Adrenal gland (tissue), 12 donors: Measurements from ENCODE around the gene ASAP2. TPM values are rescaled to one million over a fixed set of nuclear protein-coding genes. Genes with fewer than 3 reads are reported as not detected.

Experiments used
- DNase-seq, 7 donors: peaks; one replicate each; pipeline ENCODE4 v3.0.0-alpha.2; 2019 to 2020
- H3K27ac ChIP-seq, 5 donors: fragments of 200-600 bp; sonication (generic) in 4 of 5; 1 replicate in 3 of 5; 2 replicates in 2 of 5; pipeline versions ENCODE4 v1.5.1 to v1.8.0; 2016 to 2020; ENCODE audit warnings: mild to moderate bottlenecking in 1 of 5
- H3K27me3 ChIP-seq: fragments of 200-600 bp; 2 replicates; pipeline ENCODE4 v1.8.0; 2021
- H3K36me3 ChIP-seq, 2 donors: fragments of 200-600 bp; replicated peaks in 1 of 2; 1 replicate in 1 of 2; 2 replicates in 1 of 2; pipeline versions ENCODE4 v1.5.1 to v1.8.0; 2018 to 2022
- H3K4me1 ChIP-seq, 2 donors: fragments of 200-600 bp; replicated peaks in 1 of 2; 1 replicate in 1 of 2; 2 replicates in 1 of 2; pipeline versions ENCODE4 v1.5.1 to v1.8.0; 2018 to 2021
- H3K4me3 ChIP-seq, 4 donors: fragments of 200-600 bp; sonication (generic) in 3 of 4; one replicate each; pipeline ENCODE4 v1.5.1; 2016 to 2018
- H3K9me3 ChIP-seq, 3 donors: fragments of 200-600 bp; sonication (generic) in 1 of 3; replicated peaks in 1 of 3; 1 replicate in 2 of 3; 2 replicates in 1 of 3; pipeline versions ENCODE4 v1.5.1 to v1.8.0; 2016 to 2021
- CTCF ChIP-seq, 6 experiments: fragments of 450-650 bp in 4 of 6; fragments of 200-600 bp in 2 of 6; sonication (generic) in 1 of 6; IDR thresholded peaks; 1 replicate in 5 of 6; 2 replicates in 1 of 6; pipeline versions ENCODE4 v1.5.1 to v1.8.0; 2016 to 2021; ENCODE audit warnings: antibody characterized with exemption in 6 of 6, mild to moderate bottlenecking in 2 of 6, moderate library complexity in 1 of 6
- POLR2A ChIP-seq, 2 donors: fragments of 450-650 bp; IDR thresholded peaks; one replicate each; pipeline ENCODE4 v1.6.1; 2017; ENCODE audit warnings: antibody characterized with exemption in 2 of 2, mild to moderate bottlenecking in 2 of 2, moderate library complexity in 1 of 2
- WGBS, 4 donors: extraction: QIAGEN DNeasy Blood & Tissue Kit in 2 of 4; methylation state at CpG; one replicate each; pipeline versions ENCODE4 v1.1.5 to v1.1.7; 2013 to 2017; 5-methylcytosine and 5-hydroxymethylcytosine counted together
- intact Hi-C, 2 donors: fragments of 100-400 bp; cut with DNase I; formaldehyde crosslinking; loops; one replicate each; pipeline versions ENCODE4 v1.14.1 to v1.15.0; 2022 to 2023
- polyA plus RNA-seq, 3 donors: library from polyadenylated mRNA; stranded (reverse); fragments of 200-250 nt in 2 of 3; fragments of 350-450 nt in 1 of 3; fragmentation: Illumina TruSeq in 1 of 3; extraction: RNeasy Lipid Tissue Mini Kit (QIAGEN cat#74804) in 1 of 3; gene quantifications; one replicate each; pipeline ENCODE4 v1.2.3, GENCODE V29; 2013 to 2014
- total RNA-seq, 9 donors: library from RNA; depleted of rRNA in 4 of 9; stranded (reverse); fragments of >200 nt in 4 of 9; fragments of 120-200 nt in 1 of 9; fragmentation: NEBNext Ultra II Directional in 1 of 9; extraction: Animal tissue kit (Norgen Biotek cat#: 25700) in 1 of 9; gene quantifications; one replicate each; pipeline versions ENCODE4 v1.1.0 to v1.2.4, GENCODE V29; 2013 to 2023
- donor health status: healthy with polysubstance abuse.
- donor health status: Bipolar disorder and iron deficiency.
- donor health status: DM: yes; HTN: yes; CAD: no.
- donor health status: DM: no; HTN: no; CAD: no.
- donor health status: DM: no; HTN: no; CAD: no.
- donor health status: DM: yes; HTN: yes; CAD: no.

Gene ASAP2
- total and polyA plus RNA-seq, 12 donors, result 5.4 to 12.9 (median 7.7) TPM

GRCh38 chr2:9274701-9275343 lies 68.2 kb downstream of the ASAP2 start:
- H3K4me3 ChIP-seq, result no peak overlapping the region
- no peak overlapping the region for H3K27ac ChIP-seq
- no peaks in the 10 kb centered on the region for H3K36me3 ChIP-seq
- 81 to 86% (median 84%) methylated on average over 5 of the region's 5 CpGs for WGBS, 4 donors
- DNase-seq, result no peak
- no peaks in the 10 kb centered on the region for H3K27me3 ChIP-seq
- H3K9me3 ChIP-seq, result no peaks in the 10 kb centered on the region
- TF ChIP-seq POLR2A (IDR thresholded peaks at IDR 0.05), result no peak
- no peak for TF ChIP-seq CTCF (IDR thresholded peaks at IDR 0.05)
- H3K4me1 ChIP-seq, result peaks cover 0 to 8% of the 10 kb centered on the region in 2 donors
- intact Hi-C loops, result no loop called here

GRCh38 chr2:9275399-9275798 lies 68.8 kb downstream of the ASAP2 start:
- Histone ChIP-seq H3K9me3 (no peaks in the 10 kb centered on the region), H3K27ac (no peak overlapping the region), H3K4me3 (no peak overlapping the region), H3K36me3 (no peaks in the 10 kb centered on the region), H3K27me3 (no peaks in the 10 kb centered on the region), H3K4me1 (peaks cover 0 to 8% of the 10 kb centered on the region in 2 donors)
- intact Hi-C loops, result no loop called here
- DNase-seq, result no peak
- TF ChIP-seq CTCF (IDR thresholded peaks at IDR 0.05), result no peak
- TF ChIP-seq POLR2A (IDR thresholded peaks at IDR 0.05), result no peak
- 37 to 51% (median 44%) methylated on average over 3 of the region's 3 CpGs for WGBS, 4 donors

- Histone ChIP-seq H3K27ac (no peak overlapping the region), H3K4me3 (no peak overlapping the region), H3K27me3 (no peaks in the 10 kb centered on the region), H3K36me3 (no peaks in the 10 kb centered on the region), H3K4me1 (peaks cover 0 to 8% of the 10 kb centered on the region in 2 donors), H3K9me3 (no peaks in the 10 kb centered on the region)
- intact Hi-C loops, result no loop called here
- no peak for TF ChIP-seq CTCF (IDR thresholded peaks at IDR 0.05)
- no peak for TF ChIP-seq POLR2A (IDR thresholded peaks at IDR 0.05)
- DNase-seq, result no peak
- WGBS, 4 donors, result 83 to 95% (median 86%) methylated on average over 2 of the region's 2 CpGs
Measured at GRCh38 chr2:9276074-9276473, 69.5 kb downstream of the ASAP2 start.

- Histone ChIP-seq H3K27ac (no peak overlapping the region), H3K9me3 (no peaks in the 10 kb centered on the region), H3K36me3 (no peaks in the 10 kb centered on the region), H3K27me3 (no peaks in the 10 kb centered on the region), H3K4me1 (peaks cover 0 to 8% of the 10 kb centered on the region in 2 donors), H3K4me3 (no peak overlapping the region)
- TF ChIP-seq POLR2A (IDR thresholded peaks at IDR 0.05), result no peak
- no peak for TF ChIP-seq CTCF (IDR thresholded peaks at IDR 0.05)
- DNase-seq, result no peak
- 80 to 97% (median 92%) methylated on average over 9 of the region's 9 CpGs for WGBS, 4 donors
- intact Hi-C loops, result no loop called here
Measured at GRCh38 chr2:9276901-9277451, 70.4 kb downstream of the ASAP2 start.
